Hepatic stellate cell (primary cell): ENCODE data around the gene LIN7B.
"Not testable (repeated sequence)": the region's sequence is repeated elsewhere in the genome, so short reads cannot be mapped to it uniquely, and the experiment has no call there.

ENCODE experiments used
- DNase-seq: peaks from one replicate; pipeline ENCODE4 v3.0.0; 2011; ENCODE audit warnings: low spot score

LIN7B gene

DNA sequence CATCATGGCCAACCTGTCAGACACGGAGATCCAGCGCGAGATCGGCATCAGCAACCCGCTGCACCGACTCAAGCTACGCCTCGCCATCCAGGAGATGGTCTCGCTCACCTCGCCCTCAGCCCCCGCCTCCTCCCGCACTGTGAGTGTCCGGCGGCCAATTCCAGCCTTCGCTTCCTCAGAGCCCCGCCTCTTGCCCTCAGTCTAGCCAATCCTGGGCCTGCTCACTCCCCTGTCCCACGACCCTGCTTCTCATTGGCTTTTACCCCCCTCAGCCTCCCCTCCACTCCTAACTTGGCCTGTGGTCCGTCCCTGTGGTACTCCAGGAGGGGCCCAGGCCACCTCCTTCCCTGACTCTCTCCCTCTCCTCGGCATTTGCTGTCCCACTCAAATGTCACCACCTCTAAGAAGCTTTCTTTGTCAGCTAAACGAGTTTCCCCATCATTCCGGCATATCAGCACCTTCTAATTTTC lies 28.7 kb downstream of the LIN7B start:
- DNase-seq = peak; percentile 99

DNA sequence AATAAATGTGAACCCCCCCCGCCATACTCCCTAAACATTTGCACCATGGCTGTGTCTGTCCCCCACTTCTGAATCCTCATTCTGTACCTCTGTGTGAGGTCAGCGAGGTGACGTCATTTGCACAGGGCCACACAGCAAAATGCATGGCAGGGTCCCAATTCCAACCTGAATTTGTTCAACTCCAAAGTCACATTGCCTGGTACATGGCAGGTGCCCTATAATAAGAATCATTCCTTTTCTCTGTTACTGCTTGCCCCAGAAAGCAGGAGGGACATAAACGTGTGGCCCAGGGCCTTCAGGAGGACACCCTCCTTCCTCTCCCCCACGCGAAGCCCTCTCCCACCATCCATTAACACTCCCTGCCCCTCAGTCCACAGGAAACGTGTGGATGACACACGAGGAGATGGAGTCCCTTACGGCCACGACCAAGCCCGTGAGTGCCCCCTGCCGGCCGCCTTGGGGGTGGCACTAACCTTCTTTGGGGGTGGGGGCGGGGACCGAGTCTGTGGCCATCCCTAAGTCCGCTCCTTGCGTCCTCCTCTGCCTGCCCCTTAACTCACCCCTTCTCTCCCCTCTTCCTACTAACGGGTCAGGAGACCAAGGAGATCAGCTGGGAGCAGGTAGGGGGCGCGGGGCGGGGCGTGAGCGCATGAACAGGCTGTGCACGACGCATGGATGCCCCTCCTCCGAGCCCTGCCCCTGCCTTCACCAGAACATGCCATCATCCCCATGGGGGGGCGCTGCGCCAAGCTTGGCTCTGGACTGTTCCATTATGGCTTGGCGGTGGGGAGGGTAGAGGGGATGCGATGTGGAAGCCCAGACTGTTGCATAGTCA lies 31.6 kb downstream of the LIN7B start:
- peak; percentile 86 for DNase-seq

DNA sequence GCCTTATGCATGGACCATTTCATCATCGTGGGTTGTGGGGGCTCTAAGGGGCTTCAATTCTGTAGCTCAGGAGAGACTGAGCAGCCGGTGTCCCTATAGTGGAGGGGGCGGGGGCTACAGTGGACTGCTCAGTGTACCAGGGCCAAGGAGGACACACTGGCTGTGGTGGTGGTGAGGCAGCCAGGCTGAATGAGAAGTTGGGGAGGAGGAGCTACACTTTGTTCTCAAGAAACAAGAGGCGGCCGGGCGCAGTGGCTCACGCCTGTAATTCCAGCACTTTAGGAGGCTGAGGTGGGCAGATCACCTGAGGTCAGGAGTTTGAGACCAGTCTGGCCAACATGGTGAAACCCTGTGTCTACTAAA lies 32.2 kb downstream of the LIN7B start:
- DNase-seq = not testable (repeated sequence)

DNA sequence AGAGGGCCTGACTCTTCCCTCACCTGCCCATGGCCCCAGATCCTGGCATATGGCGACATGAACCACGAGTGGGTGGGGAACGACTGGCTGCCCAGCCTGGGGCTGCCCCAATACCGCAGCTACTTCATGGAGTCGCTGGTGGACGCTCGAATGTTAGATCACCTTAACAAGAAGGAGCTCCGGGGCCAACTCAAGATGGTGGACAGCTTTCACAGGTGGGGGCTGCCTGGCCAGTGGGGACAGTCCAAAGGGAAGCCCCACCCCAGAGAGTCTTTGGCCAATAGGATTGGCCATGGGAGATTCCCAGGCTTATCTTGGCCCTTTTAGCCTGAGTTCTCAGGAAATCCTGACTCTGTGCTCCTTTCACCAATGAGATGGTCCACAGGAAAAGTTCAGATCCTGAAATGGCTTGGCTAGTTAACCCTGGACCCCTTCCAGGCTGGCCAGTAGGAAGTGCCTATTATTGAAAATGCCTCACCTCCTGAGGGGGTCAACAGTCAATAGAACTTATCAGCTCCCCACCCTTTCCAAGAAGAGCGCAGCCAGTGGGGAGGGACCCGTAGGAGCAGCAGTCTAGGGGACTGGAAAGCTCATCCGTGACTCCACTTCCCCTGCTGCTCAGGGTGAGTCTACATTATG lies 34.0 kb downstream of the LIN7B start:
- DNase-seq = no peak

DNA sequence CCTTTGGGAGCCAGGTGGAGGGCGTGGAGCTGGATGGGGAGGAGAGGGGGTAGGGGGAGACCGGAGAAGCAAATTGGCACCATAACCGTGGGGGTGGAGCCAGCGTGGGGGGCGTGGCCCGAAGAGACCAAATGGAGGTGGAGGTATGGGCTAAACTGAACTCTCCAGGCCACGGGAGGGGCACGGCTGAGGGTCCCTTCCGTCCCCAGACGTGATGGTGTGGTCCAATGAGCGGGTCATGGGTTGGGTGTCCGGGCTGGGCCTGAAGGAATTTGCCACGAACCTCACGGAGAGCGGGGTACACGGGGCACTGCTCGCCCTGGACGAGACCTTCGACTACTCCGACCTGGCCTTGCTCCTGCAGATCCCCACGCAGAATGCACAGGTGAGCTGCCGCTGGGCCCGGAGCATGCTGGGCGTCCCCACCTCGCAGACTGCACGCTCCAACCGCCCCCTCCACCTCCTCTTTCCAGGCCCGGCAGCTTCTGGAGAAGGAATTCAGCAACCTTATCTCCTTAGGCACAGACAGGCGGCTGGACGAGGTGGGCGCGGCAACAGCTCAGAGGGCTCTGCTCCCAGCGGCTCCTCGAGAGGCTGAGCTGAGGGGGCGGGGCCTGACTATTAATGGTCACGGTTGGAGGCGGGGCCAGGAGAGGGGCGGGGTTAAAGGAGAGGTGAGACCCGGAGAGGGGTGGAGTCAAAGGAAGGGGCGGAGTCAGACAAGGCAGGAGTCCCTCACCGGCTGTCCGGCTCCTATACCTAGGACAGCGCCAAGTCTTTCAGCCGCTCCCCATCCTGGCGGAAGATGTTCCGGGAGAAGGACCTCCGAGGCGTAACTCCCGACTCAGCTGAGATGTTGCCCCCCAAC lies 34.8 kb downstream of the LIN7B start:
- peak; percentile 98 for DNase-seq

DNA sequence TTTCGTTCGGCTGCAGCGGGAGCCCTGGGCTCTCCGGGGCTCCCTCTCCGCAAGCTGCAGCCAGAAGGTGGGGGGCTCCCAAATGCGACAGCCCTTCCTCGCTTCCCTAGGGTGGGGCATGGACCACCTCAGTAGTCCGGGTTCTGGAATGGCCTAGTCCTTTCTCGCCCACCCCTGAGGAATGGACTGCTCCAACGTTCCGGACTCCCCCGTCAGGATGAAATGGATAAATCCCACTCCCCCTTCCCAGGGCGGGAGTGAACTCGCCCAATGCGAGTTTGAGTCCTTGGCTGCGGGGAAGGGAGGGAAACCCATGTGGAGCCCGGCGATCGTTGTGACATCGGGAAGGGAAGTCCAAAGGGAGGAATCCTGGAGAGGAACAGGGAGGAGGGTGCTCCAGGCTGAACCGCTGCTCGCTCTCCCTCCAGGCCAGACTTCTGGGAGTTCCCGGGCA lies 35.5 kb downstream of the LIN7B start:
- peak; percentile 87 for DNase-seq

DNA sequence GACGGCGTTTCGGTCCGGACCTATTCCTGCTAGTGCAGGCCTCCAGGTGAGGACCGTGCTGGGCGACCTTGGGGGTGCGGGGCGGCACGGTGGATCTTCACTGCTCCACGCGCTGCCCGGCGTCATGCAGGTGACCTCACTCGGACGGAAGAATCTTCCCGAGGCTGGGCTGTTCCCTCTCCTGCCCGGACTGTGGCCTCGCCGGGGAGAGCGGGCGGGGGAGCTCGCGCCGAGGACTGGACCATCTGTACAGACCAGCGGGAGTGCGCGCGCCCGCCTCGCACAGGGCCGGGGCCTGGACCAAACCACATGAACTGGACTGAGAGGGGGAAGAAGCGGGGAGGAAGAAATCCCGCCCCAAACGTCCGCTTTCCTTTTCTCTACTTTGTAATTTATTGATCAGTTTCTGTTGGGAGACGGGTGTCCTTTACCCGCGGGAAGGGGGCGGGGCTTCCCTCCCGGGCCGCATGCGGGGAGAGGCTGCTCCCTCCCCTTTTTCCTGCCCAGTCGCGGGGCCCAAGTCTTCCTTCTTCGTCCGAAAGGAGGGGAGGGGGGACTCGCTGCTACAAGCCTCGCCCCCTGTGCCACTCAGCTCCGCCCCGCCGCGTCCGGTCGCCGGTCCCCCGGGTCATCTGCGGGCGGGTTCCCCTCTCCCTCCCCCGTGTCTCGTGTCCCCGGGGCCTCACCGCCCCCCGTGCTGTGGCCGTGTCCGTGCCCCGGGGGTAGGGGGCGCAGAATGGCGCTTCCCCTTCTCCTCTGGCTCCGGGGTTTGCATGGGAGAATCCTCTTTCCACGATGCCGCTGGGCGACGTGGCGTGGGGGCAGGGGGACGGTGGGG lies 36.2 kb downstream of the LIN7B start:
- DNase-seq = peak; percentile 88

DNA sequence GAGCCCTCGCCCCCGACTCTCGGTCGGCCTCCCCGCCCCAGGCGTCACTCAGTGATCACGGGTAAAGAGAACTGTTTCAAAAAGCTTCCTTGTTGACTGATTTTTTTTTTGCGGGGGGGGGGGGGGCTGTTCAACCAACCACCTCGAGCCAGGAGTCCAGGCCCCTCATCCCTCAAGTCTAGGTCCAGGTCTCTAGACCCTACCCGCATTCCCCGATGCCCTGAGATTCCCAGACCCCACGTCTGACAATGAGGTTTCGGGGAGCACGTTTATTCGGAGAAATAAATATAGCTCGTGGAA lies 36.7 kb downstream of the LIN7B start:
- DNase-seq = no peak

DNA sequence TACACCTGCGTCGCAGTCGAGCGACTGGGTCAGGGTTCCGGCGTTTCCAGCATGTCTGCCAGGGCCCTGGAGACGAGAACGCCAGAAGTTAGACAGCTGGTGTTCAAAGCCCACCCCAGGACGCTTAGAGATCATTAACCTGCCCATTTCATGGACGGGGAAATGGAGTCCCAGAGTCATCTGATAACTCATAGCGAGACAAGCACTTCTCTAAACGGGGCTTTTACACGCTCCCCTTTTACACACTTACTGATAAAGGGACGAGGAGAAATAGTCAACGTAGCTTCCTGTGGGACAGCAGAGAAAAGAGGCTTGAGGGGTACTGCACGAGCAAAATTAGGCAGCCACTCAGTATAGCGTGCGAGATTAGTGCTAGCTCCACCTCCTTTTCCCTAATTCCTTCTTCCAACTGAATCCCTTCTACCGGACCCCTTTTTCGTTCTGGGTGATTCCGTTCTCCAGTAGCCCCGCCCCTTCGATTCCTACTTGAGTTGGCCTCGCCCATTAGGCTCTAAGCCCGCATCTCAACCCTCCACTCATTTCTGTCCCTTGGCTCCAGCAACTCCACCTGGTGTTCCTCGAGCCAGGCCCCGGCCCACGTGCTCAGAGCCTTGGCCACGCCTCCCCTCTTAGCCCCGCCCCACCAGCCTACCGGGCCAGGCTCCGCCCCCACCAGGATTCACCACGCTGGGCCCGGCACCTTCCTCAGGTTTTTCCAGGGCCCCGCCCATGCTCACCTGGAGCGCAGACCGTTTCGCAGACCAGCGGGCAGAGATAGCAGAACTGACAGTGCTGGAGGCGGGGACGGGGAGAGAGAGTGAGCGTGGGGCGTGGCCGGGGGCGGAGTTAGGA lies 37.3 kb downstream of the LIN7B start:
- peak; percentile 63 for DNase-seq

DNA sequence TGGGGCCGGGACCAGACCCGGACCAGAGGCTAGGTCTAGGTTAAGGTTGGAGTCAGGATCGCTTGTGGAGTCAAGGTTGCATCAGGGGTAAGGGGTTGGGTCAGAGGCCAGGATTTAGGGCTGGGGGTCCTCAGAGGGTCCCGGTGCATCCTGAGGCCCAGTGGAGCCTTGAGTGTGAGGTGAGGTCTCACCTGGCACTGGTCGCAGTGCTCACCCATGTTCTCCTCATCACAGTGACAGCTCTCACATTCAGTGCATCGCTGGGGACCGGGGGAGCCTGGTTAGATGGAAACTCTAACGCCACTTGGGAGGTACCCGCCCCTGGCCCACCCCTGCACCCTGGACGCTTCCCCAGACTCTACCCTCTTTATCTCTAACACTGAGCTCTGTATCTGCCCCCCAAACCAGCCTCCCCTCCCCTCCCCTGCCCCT lies 38.0 kb downstream of the LIN7B start:
- DNase-seq = no peak

DNA sequence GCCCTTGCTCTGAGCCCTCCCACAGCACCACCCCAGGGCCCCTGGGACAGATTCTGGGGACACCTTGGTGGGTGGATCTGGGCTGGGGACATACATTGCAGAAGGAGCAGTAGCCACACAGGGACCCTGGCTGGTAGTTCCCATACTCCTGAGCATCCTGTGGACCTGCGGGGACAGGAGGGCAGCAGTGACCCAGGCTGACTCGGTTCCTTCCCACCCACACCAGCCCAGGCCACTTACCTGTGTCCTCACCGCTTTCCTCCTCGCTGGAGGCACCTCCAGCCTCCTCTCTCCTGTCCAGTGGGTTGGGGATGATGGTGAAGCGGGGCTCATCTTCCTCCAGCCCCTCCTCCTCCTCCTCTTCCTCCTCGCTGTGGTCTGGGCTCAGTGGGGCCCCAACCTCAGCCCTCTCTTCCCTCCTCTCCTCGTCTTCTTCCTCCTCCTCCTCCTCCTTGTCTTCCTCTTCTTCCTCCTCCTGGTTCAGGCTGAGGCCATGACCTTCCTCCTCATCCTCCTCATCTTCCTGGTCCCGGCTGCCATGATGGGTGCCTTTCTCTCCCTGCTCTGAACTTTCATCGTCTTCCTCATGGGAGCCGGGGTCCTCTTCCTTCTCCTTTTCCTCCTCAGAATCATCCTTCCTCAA lies 39.1 kb downstream of the LIN7B start:
- no peak for DNase-seq

DNA sequence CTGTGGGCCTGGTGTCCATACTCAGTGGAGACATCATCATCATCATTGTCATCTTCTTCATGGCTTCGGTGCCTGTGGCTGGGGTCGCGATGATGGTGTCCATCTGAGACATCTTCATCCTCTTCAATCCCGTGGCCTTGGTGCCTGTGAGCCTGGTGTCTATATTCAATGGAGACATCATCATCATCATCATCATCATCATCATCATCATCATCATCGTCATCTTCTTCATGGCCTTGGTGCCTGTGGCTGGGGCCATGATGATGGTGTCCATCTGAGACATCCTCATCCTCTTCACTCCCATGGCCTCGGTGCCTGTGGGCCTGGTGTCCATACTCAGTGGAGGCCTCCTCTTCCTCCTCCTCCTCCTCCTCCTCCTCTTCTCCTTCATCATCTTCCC lies 40.1 kb downstream of the LIN7B start:
- DNase-seq = no peak

DNA sequence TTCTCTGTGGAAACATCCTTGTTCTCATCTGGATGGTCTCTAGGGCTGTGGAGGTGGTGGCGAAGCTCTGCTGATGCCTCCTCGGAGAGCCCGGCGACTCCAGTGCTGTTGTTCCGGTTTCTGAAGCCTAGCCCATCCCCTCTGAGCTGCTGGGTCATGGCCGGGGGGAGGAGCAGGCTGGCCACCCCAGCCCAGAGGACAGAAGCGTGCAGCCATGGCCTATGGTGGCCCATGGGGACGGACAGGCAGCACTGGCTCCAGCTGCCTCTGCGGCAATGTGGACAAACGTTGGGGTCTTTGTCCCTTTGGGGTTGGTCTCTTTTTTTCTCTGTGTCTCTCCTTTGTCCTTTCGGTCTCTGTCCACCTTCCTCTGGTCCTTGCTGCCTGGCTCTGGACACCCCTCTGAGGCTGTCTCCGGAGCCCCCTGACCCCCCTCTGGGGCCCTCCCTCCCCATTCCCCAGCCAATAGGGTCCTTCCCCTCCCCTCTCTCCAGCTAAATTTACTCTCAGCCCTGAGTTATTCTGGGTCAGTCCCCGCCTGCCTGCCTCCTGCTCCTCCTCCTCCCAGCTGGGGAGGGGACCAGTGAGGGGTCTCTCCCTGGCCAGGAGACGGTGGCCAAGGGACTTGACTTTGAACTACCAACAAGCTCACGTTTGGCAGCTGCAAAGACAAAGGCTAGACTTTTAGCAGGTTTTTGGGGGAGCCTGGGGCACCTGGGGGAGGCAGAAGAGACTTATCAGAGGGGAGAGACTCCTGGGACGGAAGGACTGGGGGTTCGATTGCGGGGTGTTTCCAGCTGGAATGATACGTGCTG lies 41.0 kb downstream of the LIN7B start, which contains the start of gene HRC:
TSS of gene HRC (minus strand) at position 392 of the 815 bp plus-strand sequence. CDS start at position 233, 159 bp downstream.
- DNase-seq = no peak

DNA sequence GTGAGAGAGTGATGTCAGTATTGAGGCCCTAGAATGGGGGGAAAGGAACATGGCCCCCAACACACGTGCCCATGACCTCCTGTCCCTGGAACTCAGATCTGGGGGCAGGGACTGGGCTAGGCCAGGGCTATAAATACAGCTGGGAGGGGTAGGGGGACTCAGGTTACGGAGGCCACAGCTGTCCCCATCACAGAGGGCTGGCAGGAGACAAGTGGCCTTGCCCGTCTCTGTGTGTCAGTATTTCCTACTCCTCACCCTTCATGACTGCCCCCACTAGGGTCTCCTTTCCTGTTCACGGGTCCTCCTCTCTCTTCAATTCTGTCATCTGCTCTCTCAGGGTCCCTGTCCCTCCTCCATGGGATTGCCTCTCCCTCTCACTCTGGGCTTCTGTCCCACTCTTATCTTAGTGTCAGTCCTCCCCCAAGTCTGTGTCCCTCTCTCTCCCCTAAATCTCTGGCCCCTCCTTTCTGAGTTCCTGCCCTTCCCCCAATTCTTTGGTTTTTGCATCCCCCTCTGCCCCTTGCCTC lies 41.7 kb downstream of the LIN7B start:
- no peak for DNase-seq

DNA sequence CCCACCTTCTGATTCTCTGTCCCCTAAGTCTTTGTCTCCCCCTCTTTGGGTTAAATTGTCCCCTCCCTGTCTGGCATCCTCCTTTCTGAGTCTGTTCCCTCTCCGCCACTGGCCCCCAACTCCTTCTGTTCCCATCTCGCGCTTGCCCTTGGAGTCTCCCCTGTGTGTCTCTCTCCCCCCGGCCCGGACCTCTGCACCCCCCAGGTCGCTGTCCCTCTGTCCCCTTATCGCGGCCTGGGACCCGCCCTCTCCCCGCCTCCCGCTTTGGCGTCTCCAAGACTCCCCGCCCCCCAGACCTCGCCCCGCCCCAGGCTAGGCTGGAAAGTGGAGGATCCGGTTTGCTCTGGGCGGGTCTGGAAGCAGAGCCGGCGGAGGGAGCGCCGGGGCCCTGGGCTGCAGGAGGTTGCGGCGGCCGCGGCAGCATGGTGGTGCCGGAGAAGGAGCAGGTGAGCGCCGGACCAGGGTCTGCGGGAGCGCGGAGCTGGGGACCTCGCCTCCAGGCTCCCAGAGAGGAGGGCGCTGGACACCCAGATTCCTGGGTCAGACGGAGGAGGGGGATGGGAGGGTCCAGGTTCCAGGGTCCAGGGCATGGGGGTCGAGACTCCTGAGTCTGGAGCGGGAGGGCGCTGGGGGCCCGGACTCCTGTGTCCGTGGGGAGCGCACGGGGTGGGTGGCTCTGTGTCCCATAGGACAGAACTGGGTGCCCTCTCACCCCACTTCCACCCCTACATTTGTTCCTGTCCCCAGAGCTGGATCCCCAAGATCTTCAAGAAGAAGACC lies 43.5 kb downstream of the LIN7B start, which contains the start of gene TRPM4:
TSS of gene TRPM4 (plus strand) at position 348 of the 780 bp plus-strand sequence. CDS start at position 423, 75 bp downstream.
- peak; percentile 94 for DNase-seq

DNA sequence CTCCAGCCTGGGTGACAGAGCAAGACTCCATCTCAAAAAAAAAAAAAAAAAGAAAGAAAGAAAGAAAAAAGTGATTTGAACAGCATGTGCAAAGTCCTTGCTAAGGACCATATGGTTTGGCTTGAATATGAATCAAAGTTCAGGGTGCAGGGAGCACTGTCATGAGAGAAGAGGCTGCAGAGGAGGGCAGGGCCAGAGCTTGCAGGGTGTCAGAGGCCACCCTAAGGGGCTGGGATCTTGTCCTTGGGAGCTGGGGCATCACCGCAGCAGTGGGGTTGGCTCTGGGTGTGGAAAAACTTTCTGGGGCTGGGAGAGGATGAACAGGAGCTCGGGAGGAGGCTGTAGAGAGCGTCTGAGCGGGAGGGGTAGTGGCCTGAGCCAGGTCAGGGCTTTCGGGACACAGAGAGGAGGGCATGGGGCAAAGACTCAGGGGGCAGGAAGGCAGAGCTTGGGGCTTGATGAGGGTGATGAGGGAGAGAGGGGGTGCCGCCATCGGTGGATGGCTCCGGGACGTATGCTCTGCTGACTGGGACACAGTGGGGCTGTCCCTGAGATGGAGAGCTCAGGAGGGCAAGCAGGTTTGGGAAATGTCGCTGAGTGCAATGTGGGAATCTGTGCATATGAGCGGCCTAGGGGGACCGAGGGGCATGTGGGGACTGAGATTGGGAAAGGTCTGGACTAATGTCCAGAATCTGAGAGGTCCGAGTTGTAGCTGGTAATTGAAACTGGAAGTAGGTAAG lies 46.5 kb downstream of the LIN7B start:
- no peak for DNase-seq

DNA sequence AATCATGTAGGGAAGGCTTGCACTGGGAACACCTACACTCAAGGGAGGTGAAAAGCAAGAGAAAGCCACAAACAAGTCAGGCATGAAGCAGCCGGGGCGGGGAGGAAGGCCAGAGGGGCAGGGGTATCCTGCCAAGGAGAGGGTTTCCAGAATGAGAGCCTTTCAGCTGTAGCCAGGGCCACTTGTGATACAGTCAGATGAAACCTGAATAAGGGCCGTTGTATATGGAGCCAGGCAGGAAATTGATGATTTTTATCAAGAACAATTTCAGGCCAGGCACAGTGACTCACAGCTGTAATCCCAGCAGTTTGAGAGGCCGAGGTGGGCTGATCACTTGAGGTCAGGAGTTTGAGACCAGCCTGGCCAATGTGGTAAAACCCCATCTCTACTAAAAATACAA lies 47.8 kb downstream of the LIN7B start:
- DNase-seq = no peak
